Tibial nerve (tissue), 4 donors: Measurements from ENCODE around the gene NCKAP1.

Experiments used
- EP300 ChIP-seq, 2 donors: sonication (generic); formaldehyde crosslinking; IDR thresholded peaks; one replicate each; pipeline ENCODE4 v1.6.1; 2017; ENCODE audit warnings: antibody characterized with exemption in 2 of 2, mild to moderate bottlenecking in 1 of 2
- POLR2A ChIP-seq, 2 donors: fragments of 450-650 bp; IDR thresholded peaks; one replicate each; pipeline ENCODE4 v1.6.1; 2017; ENCODE audit warnings: antibody characterized with exemption in 2 of 2, mild to moderate bottlenecking in 2 of 2, moderate library complexity in 2 of 2
- TF ChIP-seq, protein P1 (sequence below), 5 experiments: fragments of 200-600 bp in 3 of 5; fragments of 450-650 bp in 2 of 5; sonication (generic) in 3 of 5; IDR thresholded peaks; one replicate each; pipeline ENCODE4 v1.5.1; 2016 to 2019; ENCODE audit warnings: antibody characterized with exemption in 5 of 5, mild to moderate bottlenecking in 3 of 5, moderate library complexity in 2 of 5

DNA sequence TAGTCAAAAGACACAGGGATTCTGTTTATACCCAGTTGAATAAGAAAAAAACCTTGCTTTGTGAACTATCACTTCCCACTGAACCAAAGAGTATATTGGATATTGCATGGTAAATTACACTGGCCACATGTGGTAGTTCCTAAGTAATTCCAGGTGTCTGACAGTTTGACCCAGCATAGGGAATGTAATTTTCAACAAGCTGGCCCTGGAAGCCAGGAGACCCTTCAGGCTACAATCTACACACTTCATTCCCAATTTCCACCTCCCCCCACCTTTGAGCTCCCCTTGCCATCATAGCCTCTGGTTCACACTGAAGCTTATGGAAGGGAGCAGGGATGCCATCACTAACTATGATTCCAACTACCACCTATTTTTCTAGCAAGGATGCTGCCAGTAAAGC is 174.6 kb downstream of the NCKAP1 start:
- TF ChIP-seq, protein P1, sequence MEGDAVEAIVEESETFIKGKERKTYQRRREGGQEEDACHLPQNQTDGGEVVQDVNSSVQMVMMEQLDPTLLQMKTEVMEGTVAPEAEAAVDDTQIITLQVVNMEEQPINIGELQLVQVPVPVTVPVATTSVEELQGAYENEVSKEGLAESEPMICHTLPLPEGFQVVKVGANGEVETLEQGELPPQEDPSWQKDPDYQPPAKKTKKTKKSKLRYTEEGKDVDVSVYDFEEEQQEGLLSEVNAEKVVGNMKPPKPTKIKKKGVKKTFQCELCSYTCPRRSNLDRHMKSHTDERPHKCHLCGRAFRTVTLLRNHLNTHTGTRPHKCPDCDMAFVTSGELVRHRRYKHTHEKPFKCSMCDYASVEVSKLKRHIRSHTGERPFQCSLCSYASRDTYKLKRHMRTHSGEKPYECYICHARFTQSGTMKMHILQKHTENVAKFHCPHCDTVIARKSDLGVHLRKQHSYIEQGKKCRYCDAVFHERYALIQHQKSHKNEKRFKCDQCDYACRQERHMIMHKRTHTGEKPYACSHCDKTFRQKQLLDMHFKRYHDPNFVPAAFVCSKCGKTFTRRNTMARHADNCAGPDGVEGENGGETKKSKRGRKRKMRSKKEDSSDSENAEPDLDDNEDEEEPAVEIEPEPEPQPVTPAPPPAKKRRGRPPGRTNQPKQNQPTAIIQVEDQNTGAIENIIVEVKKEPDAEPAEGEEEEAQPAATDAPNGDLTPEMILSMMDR (IDR thresholded peaks at IDR 0.05): no peak
- TF ChIP-seq POLR2A (IDR thresholded peaks at IDR 0.05): no peak
- no peak for TF ChIP-seq EP300 (IDR thresholded peaks at IDR 0.05)
